ENCODE results near the gene IGF2R.
"Not testable (repeated sequence)": the region's sequence is repeated elsewhere in the genome, so short reads cannot be mapped to it uniquely, and the experiment has no call there.

The IGF2R gene

GRCh38 chr6:159952289-159953005 lies 16.4 kb upstream of the IGF2R start:
- no peak for DNase-seq

- no peak for DNase-seq
Measured at GRCh38 chr6:159953091-159953601, 15.7 kb upstream of the IGF2R start.

GRCh38 chr6:159955945-159956361 lies 12.9 kb upstream of the IGF2R start:
- no peak for DNase-seq

- no peak for DNase-seq
Measured at GRCh38 chr6:159957071-159957673, 11.7 kb upstream of the IGF2R start.

- no peak for DNase-seq
Measured at GRCh38 chr6:159959165-159959975, 9.5 kb upstream of the IGF2R start.

- DNase-seq = no peak
Measured at GRCh38 chr6:159959976-159960384, 8.9 kb upstream of the IGF2R start.

- DNase-seq = no peak
Measured at GRCh38 chr6:159960485-159960884, 8.4 kb upstream of the IGF2R start.

- no peak for DNase-seq
Measured at GRCh38 chr6:159961528-159961927, 7.4 kb upstream of the IGF2R start.

- no peak for DNase-seq
Measured at GRCh38 chr6:159963111-159963510, 5.8 kb upstream of the IGF2R start.

GRCh38 chr6:159964046-159964445 lies 4.8 kb upstream of the IGF2R start:
- DNase-seq = no peak

- DNase-seq = no peak
Measured at GRCh38 chr6:159966339-159966738, 2.5 kb upstream of the IGF2R start.

GRCh38 chr6:159966981-159967380 lies 1.9 kb upstream of the IGF2R start:
- DNase-seq = no peak

GRCh38 chr6:159967621-159968020 lies 1.3 kb upstream of the IGF2R start:
- not testable (repeated sequence) for DNase-seq

GRCh38 chr6:159969204-159969912 lies 476 bp downstream of the IGF2R start:
- DNase-seq = no peak

GRCh38 chr6:159969921-159970320 lies 1.0 kb downstream of the IGF2R start:
- no peak for DNase-seq

- no peak for DNase-seq
Measured at GRCh38 chr6:159970659-159971063, 1.8 kb downstream of the IGF2R start.

- no peak for DNase-seq
Measured at GRCh38 chr6:159971341-159972178, 2.7 kb downstream of the IGF2R start.

- DNase-seq = no peak
Measured at GRCh38 chr6:159972506-159973268, 3.8 kb downstream of the IGF2R start.

GRCh38 chr6:159973406-159973805 lies 4.5 kb downstream of the IGF2R start:
- DNase-seq = no peak

GRCh38 chr6:159973951-159974350 lies 5.1 kb downstream of the IGF2R start:
- DNase-seq = peak; percentile 49

GRCh38 chr6:159974932-159975331 lies 6.0 kb downstream of the IGF2R start:
- DNase-seq = no peak
